Suprapubic skin (tissue), 4 donors: Measurements from ENCODE around the gene FJX1. TPM values are rescaled to one million over a fixed set of nuclear protein-coding genes. Genes with fewer than 3 reads are reported as not detected.

ENCODE experiments used
- DNase-seq, 2 donors: peaks; one replicate each; pipeline ENCODE4 v3.0.0-alpha.2; 2019; ENCODE audit warnings: low spot score in 2 of 2
- H3K27ac ChIP-seq: fragments of 200-600 bp; sonication (generic); one replicate; pipeline ENCODE4 v1.5.1; 2019
- H3K27me3 ChIP-seq: fragments of 200-600 bp; sonication (generic); one replicate; pipeline ENCODE4 v1.5.1; 2019
- H3K36me3 ChIP-seq: fragments of 200-600 bp; sonication (generic); one replicate; pipeline ENCODE4 v1.5.1; 2019
- H3K4me1 ChIP-seq: fragments of 200-600 bp; sonication (generic); one replicate; pipeline ENCODE4 v1.5.1; 2019
- H3K4me3 ChIP-seq: fragments of 200-600 bp; sonication (generic); one replicate; pipeline ENCODE4 v1.5.1; 2019; ENCODE audit warnings: mild to moderate bottlenecking
- H3K9me3 ChIP-seq: fragments of 200-600 bp; sonication (generic); one replicate; pipeline ENCODE4 v1.5.1; 2019
- CTCF ChIP-seq, 2 donors: fragments of 200-600 bp in 1 of 2; fragments of 450-650 bp in 1 of 2; sonication (generic) in 1 of 2; IDR thresholded peaks; one replicate each; pipeline ENCODE4 v1.5.1; 2016 to 2019; ENCODE audit warnings: antibody characterized with exemption in 2 of 2, mild to moderate bottlenecking in 1 of 2, moderate library complexity in 1 of 2
- EP300 ChIP-seq: sonication (generic); formaldehyde crosslinking; IDR thresholded peaks from one replicate; pipeline ENCODE4 v1.6.1; 2017; ENCODE audit warnings: antibody characterized with exemption
- POLR2A ChIP-seq, 2 donors: fragments of 450-650 bp; IDR thresholded peaks; one replicate each; pipeline ENCODE4 v1.6.1; 2017; ENCODE audit warnings: antibody characterized with exemption in 2 of 2, mild to moderate bottlenecking in 2 of 2, moderate library complexity in 2 of 2
- POLR2AphosphoS5 ChIP-seq, 3 donors: sonication (generic); formaldehyde crosslinking; IDR thresholded peaks; one replicate each; pipeline ENCODE4 v1.6.1; 2017; ENCODE audit warnings: antibody characterized with exemption in 3 of 3
- WGBS: methylation state at CpG from one replicate; pipeline ENCODE4 v1.1.5; 2018; 5-methylcytosine and 5-hydroxymethylcytosine counted together
- total RNA-seq, 4 donors: library from RNA; depleted of rRNA; stranded (reverse); fragments of >200 nt; gene quantifications; one replicate each; pipeline ENCODE4 v1.1.0, GENCODE V29; 2016

The FJX1 gene
- total RNA-seq, 4 donors from 2014 or later = 16.8 to 29.9 (median 22.9) TPM

- no peaks in the 10 kb centered on the region for H3K27me3 ChIP-seq
- no peak overlapping the region for H3K27ac ChIP-seq
- DNase-seq = no peak
- TF ChIP-seq POLR2AphosphoS5 (IDR thresholded peaks at IDR 0.05) (no peak), EP300 (no peak), CTCF (IDR thresholded peaks at IDR 0.05) (no peak), POLR2A (IDR thresholded peaks at IDR 0.05) (no peak)
- peaks cover 10% of the 10 kb centered on the region for H3K4me1 ChIP-seq
- WGBS = 42% methylated on average over 5 of the region's 5 CpGs
- H3K4me3 ChIP-seq = no peak overlapping the region
- no peaks in the 10 kb centered on the region for H3K9me3 ChIP-seq
- H3K36me3 ChIP-seq = no peaks in the 10 kb centered on the region
These were observed 12.6 kb upstream of the FJX1 start for GRCh38 chr11:35605706-35606105.

- no peaks in the 10 kb centered on the region for H3K27me3 ChIP-seq
- no peaks in the 10 kb centered on the region for H3K36me3 ChIP-seq
- H3K4me3 ChIP-seq = no peak overlapping the region
- no peak overlapping the region for H3K27ac ChIP-seq
- no peak for TF ChIP-seq POLR2A (IDR thresholded peaks at IDR 0.05)
- TF ChIP-seq CTCF (IDR thresholded peaks at IDR 0.05) = no peak
- TF ChIP-seq EP300 = no peak
- TF ChIP-seq POLR2AphosphoS5 (IDR thresholded peaks at IDR 0.05) = no peak
- 79% methylated on average over 5 of the region's 5 CpGs for WGBS
- peaks cover 8% of the 10 kb centered on the region for H3K4me1 ChIP-seq
- DNase-seq = no peak
- H3K9me3 ChIP-seq = no peaks in the 10 kb centered on the region
These were observed 12.1 kb upstream of the FJX1 start for GRCh38 chr11:35606206-35606605.

GRCh38 chr11:35608502-35608901, 9.8 kb upstream of the FJX1 start:
- Histone ChIP-seq H3K27me3 (no peaks in the 10 kb centered on the region), H3K4me3 (no peak overlapping the region), H3K4me1 (peaks cover 5% of the 10 kb centered on the region), H3K36me3 (no peaks in the 10 kb centered on the region), H3K27ac (no peak overlapping the region), H3K9me3 (no peaks in the 10 kb centered on the region)
- 70% methylated on average over 4 of the region's 4 CpGs for WGBS
- TF ChIP-seq POLR2AphosphoS5 (IDR thresholded peaks at IDR 0.05) = no peak
- no peak for TF ChIP-seq EP300
- TF ChIP-seq POLR2A (IDR thresholded peaks at IDR 0.05) = no peak
- TF ChIP-seq CTCF (IDR thresholded peaks at IDR 0.05) = no peak
- no peak for DNase-seq

GRCh38 chr11:35609656-35610055, 8.6 kb upstream of the FJX1 start:
- no peaks in the 10 kb centered on the region for H3K9me3 ChIP-seq
- no peak overlapping the region for H3K4me3 ChIP-seq
- no peak for DNase-seq
- TF ChIP-seq POLR2AphosphoS5 (IDR thresholded peaks at IDR 0.05) = no peak
- TF ChIP-seq EP300 = no peak
- no peak for TF ChIP-seq CTCF (IDR thresholded peaks at IDR 0.05)
- TF ChIP-seq POLR2A (IDR thresholded peaks at IDR 0.05) = no peak
- H3K27ac ChIP-seq = no peak overlapping the region
- H3K36me3 ChIP-seq = no peaks in the 10 kb centered on the region
- no peaks in the 10 kb centered on the region for H3K27me3 ChIP-seq
- WGBS = 90% methylated on average over 6 of the region's 6 CpGs
- H3K4me1 ChIP-seq = peaks cover 5% of the 10 kb centered on the region

GRCh38 chr11:35610631-35611030, 7.6 kb upstream of the FJX1 start:
- no peak for DNase-seq
- 85% methylated on average over 7 of the region's 7 CpGs for WGBS
- Histone ChIP-seq H3K36me3 (no peaks in the 10 kb centered on the region), H3K4me1 (peaks cover 1% of the 10 kb centered on the region), H3K4me3 (no peak overlapping the region), H3K9me3 (no peaks in the 10 kb centered on the region), H3K27ac (no peak overlapping the region), H3K27me3 (no peaks in the 10 kb centered on the region)
- TF ChIP-seq POLR2A (IDR thresholded peaks at IDR 0.05) (no peak), POLR2AphosphoS5 (IDR thresholded peaks at IDR 0.05) (no peak), CTCF (IDR thresholded peaks at IDR 0.05) (no peak), EP300 (no peak)
